ENCODE results near the gene PSTPIP1. TPM values are rescaled to one million over a fixed set of nuclear protein-coding genes. Genes with fewer than 3 reads are reported as not detected.

Gene PSTPIP1
- total RNA-seq (100 to 1,000 TPM in 1 of 7 donors, 10 to 100 TPM in 6; 62.0 to 130 (median 82.6) TPM), polyA plus RNA-seq (100 to 1,000 TPM in 2 of 3 donors, 10 to 100 TPM in 1; 31.1 to 150 (median 115) TPM)
- long read RNA-seq, donor 1, partial matches to known transcripts: 0 of 1 reads
- long read RNA-seq, donor 1, other reads (novel, unspliced or antisense): 0 of 1 reads
- long read RNA-seq, donor 2: 0 reads

DNA sequence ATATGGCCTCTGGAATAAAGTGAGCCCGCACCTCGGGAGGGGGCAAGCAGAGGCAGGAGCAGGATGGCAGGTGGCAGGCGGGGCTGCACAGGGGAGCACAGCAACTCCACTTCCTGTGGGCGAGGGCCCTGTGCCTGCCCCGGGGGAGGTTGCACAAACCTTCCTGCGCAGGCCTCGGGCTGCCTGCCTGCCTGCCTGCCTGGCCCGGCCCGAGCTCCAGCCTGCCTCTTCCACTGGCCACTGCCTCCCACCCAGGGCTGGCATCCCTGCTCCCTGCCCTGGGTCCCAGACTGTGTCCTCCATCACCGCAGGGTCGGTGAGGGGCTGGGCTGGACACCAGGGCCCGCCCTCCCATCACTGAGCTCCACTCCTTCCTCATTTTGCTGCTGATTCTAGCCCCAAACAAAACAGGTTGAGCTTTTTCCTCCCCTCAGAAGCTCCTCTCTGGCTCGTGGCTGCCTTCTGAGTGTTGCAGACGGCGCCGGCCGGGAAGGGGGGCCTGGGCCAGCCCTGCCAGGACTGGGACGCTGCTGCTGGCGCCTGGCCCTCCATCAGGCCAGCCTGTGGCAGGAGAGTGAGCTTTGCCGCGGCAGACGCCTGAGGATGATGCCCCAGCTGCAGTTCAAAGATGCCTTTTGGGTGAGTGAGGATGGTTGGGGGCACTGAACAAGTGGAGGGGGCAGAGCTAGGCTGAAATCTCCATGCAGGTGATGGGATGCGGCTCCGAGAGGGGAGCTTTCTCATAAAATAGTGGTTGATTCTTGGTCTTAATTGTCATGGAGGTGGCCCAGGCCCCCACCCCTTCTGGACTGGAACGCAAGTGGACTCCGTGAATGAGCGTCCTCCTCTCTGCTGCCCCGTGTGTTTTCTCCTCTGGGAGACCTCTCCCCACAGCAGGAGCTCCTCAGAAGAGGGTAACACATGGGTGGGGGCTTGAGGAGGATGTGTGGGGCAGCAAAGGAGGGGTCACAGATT is at the start of gene PSTPIP1:
PSTPIP1 (plus strand) TSS at position 156 of the 975 bp plus-strand sequence; CDS start at position 604, 448 bp downstream.
- intact Hi-C loops (cut with DNase I; ENCODE audit: low total_unique reads): no loop called here
- 17 to 36% (median 26%) methylated on average over 15 to 28 of the region's 28 CpGs for WGBS, 5 donors

DNA sequence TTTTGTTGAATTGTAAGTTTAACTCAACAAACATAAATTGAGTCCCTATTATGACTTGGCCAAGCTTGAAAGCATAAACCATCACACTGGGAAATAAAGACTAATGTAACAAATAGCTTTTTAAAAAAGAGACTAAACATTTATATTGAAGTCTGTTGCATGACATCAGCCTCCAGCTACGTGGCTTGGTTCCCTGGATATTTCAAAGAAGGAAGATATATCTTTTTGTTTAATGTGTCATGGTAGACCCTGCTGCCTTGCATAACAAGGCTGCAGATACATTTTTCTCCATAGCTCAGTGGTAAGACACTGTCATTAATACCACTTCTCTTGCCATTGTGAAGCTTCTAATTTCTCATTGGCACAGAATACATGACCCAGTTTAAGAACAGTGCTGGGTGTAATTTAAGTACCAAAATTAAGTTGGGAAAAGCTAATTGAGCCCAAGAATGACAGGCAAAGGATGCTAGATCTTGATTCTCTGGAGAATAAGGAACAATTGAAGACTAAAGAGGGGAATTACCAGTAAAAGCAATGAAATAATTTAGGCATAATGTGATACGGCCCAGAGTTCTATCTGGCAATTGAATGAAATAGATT is 49.3 kb upstream of the PSTPIP1 start:
- TF ChIP-seq, protein P1, sequence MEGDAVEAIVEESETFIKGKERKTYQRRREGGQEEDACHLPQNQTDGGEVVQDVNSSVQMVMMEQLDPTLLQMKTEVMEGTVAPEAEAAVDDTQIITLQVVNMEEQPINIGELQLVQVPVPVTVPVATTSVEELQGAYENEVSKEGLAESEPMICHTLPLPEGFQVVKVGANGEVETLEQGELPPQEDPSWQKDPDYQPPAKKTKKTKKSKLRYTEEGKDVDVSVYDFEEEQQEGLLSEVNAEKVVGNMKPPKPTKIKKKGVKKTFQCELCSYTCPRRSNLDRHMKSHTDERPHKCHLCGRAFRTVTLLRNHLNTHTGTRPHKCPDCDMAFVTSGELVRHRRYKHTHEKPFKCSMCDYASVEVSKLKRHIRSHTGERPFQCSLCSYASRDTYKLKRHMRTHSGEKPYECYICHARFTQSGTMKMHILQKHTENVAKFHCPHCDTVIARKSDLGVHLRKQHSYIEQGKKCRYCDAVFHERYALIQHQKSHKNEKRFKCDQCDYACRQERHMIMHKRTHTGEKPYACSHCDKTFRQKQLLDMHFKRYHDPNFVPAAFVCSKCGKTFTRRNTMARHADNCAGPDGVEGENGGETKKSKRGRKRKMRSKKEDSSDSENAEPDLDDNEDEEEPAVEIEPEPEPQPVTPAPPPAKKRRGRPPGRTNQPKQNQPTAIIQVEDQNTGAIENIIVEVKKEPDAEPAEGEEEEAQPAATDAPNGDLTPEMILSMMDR (IDR thresholded peaks at IDR 0.05 in 8 of 11, conservative IDR thresholded peaks at IDR 0.05 in 3 of 11): no peak
- TF ChIP-seq POLR2AphosphoS5 (IDR thresholded peaks at IDR 0.05): no peak
- no peak for TF ChIP-seq POLR2A (IDR thresholded peaks at IDR 0.05)
- 89 to 95% (median 94%) methylated on average over 2 of the region's 2 CpGs for WGBS, 5 donors
- Histone ChIP-seq H3K27me3 (replicated peaks in 1 of 7) (no peaks in the 10 kb centered on the region), H3K4me1 (peaks cover 0 to 19% (median 0%) of the 10 kb centered on the region in 6 donors), H3K27ac (no peak overlapping the region), H3K36me3 (peaks cover 0 to 68% (median 32%) of the 10 kb centered on the region in 6 donors), H3K4me3 (no peak overlapping the region), H3K9me3 (no peaks in the 10 kb centered on the region)
- no peak for DNase-seq
- intact Hi-C loops (cut with DNase I; ENCODE audit: low total_unique reads): no loop called here

More for the DNA sequence above, at the start of gene PSTPIP1:
- TF ChIP-seq, protein P1 (IDR thresholded peaks at IDR 0.05 in 8 of 11, conservative IDR thresholded peaks at IDR 0.05 in 3 of 11): peak in 1 of 11 experiments; percentile 8
- TF ChIP-seq POLR2A (IDR thresholded peaks at IDR 0.05): peak in 2 of 3 donors; percentile 38 to 43
- peak; percentile 93 to 94 (median 94) for TF ChIP-seq POLR2AphosphoS5 (IDR thresholded peaks at IDR 0.05)
- Histone ChIP-seq H3K27me3 (replicated peaks in 1 of 7) (no peaks in the 10 kb centered on the region), H3K27ac (peak within 1 kb of the TSS; percentile 76 to 97 (median 91)), H3K36me3 (peaks cover 0 to 12% (median 0%) of the 10 kb centered on the region in 6 donors), H3K4me3 (peak within 1 kb of the TSS; percentile 23 to 71 (median 52)), H3K9me3 (no peaks in the 10 kb centered on the region), H3K4me1 (peaks cover 15 to 100% (median 80%) of the 10 kb centered on the region in 6 donors)
- DNase-seq: peak; percentile 96

GRCh38 chr15:76947454-76947853 is 47.5 kb upstream of the PSTPIP1 start:
- Histone ChIP-seq H3K9me3 (no peaks in the 10 kb centered on the region), H3K36me3 (peaks cover 0 to 76% (median 35%) of the 10 kb centered on the region in 6 donors), H3K4me3 (no peak overlapping the region), H3K4me1 (peaks cover 0 to 13% (median 0%) of the 10 kb centered on the region in 6 donors), H3K27me3 (replicated peaks in 1 of 7) (no peaks in the 10 kb centered on the region), H3K27ac (peak overlapping the region in 1 of 8 donors; percentile 6)
- TF ChIP-seq POLR2AphosphoS5 (IDR thresholded peaks at IDR 0.05) (no peak), POLR2A (IDR thresholded peaks at IDR 0.05) (no peak)
- TF ChIP-seq, protein P1 (IDR thresholded peaks at IDR 0.05 in 8 of 11, conservative IDR thresholded peaks at IDR 0.05 in 3 of 11): no peak
- no peak for DNase-seq
- 51 to 70% (median 66%) methylated on average over 3 of the region's 3 CpGs for WGBS, 5 donors
- intact Hi-C loops (cut with DNase I; ENCODE audit: low total_unique reads): no loop called here

Measured in spleen (tissue), 13 donors.